Transverse colon (tissue), 4 donors: ENCODE data around the gene UGT3A2.

Experiments
- EP300 ChIP-seq: sonication (generic); formaldehyde crosslinking; IDR thresholded peaks from one replicate; pipeline ENCODE4 v1.6.1; 2017; ENCODE audit warnings: antibody characterized with exemption, low read depth
- POLR2A ChIP-seq: fragments of 450-650 bp; IDR thresholded peaks from one replicate; pipeline ENCODE4 v1.6.1; 2016; ENCODE audit warnings: antibody characterized with exemption, mild to moderate bottlenecking, moderate library complexity
- POLR2AphosphoS5 ChIP-seq, 3 donors: sonication (generic); formaldehyde crosslinking; IDR thresholded peaks; one replicate each; pipeline ENCODE4 v1.6.1; 2016; ENCODE audit warnings: antibody characterized with exemption in 3 of 3
- TF ChIP-seq, protein P1 (sequence below), 5 experiments: fragments of 200-600 bp in 3 of 5; fragments of 450-650 bp in 2 of 5; sonication (generic) in 3 of 5; IDR thresholded peaks; 1 replicate in 2 of 5; 2 replicates in 3 of 5; pipeline ENCODE4 v1.5.1; 2016 to 2017; ENCODE audit warnings: antibody characterized with exemption in 5 of 5, inconsistent platforms in 3 of 5, mild to moderate bottlenecking in 2 of 5, moderate library complexity in 1 of 5

DNA sequence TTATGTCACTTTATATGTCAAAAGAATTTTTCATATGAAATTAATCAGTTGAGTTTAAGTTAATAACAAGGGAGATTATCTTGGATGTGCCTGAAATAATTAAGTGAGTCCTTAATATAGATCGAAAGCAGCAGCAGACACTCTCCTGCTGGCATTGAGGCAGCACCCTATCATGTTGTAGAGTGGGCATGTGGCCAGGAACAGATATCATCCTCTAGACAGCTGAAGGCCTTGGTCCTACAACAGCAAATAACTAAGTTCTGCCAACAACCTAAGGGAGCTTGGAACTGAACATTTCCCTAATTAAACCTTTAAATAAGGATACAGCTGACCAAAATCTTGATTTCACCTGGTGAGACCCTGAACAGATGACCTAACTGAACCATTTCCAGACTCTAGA, 49.7 kb downstream of the UGT3A2 start:
- TF ChIP-seq, protein P1, sequence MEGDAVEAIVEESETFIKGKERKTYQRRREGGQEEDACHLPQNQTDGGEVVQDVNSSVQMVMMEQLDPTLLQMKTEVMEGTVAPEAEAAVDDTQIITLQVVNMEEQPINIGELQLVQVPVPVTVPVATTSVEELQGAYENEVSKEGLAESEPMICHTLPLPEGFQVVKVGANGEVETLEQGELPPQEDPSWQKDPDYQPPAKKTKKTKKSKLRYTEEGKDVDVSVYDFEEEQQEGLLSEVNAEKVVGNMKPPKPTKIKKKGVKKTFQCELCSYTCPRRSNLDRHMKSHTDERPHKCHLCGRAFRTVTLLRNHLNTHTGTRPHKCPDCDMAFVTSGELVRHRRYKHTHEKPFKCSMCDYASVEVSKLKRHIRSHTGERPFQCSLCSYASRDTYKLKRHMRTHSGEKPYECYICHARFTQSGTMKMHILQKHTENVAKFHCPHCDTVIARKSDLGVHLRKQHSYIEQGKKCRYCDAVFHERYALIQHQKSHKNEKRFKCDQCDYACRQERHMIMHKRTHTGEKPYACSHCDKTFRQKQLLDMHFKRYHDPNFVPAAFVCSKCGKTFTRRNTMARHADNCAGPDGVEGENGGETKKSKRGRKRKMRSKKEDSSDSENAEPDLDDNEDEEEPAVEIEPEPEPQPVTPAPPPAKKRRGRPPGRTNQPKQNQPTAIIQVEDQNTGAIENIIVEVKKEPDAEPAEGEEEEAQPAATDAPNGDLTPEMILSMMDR (IDR thresholded peaks at IDR 0.05): no peak
- TF ChIP-seq POLR2AphosphoS5 (IDR thresholded peaks at IDR 0.05): no peak
- TF ChIP-seq EP300: no peak
- no peak for TF ChIP-seq POLR2A
